Endothelial cell of umbilical vein (primary cell): Measurements from ENCODE around the gene RETREG3.

ENCODE experiments used
- CTCF ChIP-seq, 2 donors: IDR thresholded peaks; 1 replicate in 1 of 2; 2 replicates in 1 of 2; pipeline ENCODE4 v1.5.1; 2011; ENCODE audit warnings: low read length in 2 of 2, mild to moderate bottlenecking in 2 of 2, moderate library complexity in 2 of 2, control low read depth in 1 of 2, inconsistent platforms in 1 of 2, low read depth in 1 of 2; ENCODE audit not compliant: insufficient read depth in 1 of 2; ENCODE audit errors: extremely low read depth in 1 of 2
- EZH2 ChIP-seq: IDR thresholded peaks from 2 replicates; pipeline ENCODE4 v1.6.1; 2012; ENCODE audit warnings: borderline replicate concordance, low read depth, mild to moderate bottlenecking, moderate library complexity, low read length, inconsistent platforms; ENCODE audit not compliant: severe bottlenecking
- JUN ChIP-seq: IDR thresholded peaks from 2 replicates; pipeline ENCODE4 v1.6.1; 2011; ENCODE audit warnings: borderline replicate concordance, low read depth; ENCODE audit not compliant: insufficient read length, insufficient read depth
- MAX ChIP-seq: IDR thresholded peaks from 2 replicates; pipeline ENCODE4 v1.6.1; 2011; ENCODE audit not compliant: insufficient read depth, insufficient read length
- POLR2A ChIP-seq: IDR thresholded peaks from 2 replicates; pipeline ENCODE4 v1.6.1; 2012; ENCODE audit warnings: low read depth, mild to moderate bottlenecking, control low read depth, low read length
- POLR2AphosphoS5 ChIP-seq: IDR thresholded peaks from 2 replicates; pipeline ENCODE4 v1.6.1; 2012; ENCODE audit warnings: low read depth, mild to moderate bottlenecking, control low read depth, low read length, moderate library complexity; ENCODE audit not compliant: insufficient read depth

GRCh38 chr17:42537826-42538451, 71.2 kb downstream of the RETREG3 start:
- TF ChIP-seq CTCF (IDR thresholded peaks at IDR 0.05; ENCODE audit: extremely low read depth in 1 of 2, insufficient read depth in 1 of 2, low read depth in 1 of 2, low read length in 2 of 2) (no peak), POLR2A (no peak), POLR2AphosphoS5 (no peak), EZH2 (no peak), JUN (no peak), MAX (no peak)
